HG03108 (cell line): ENCODE measurements around the gene GJC3.
"Not testable (repeated sequence)": the region's sequence is repeated elsewhere in the genome, so short reads cannot be mapped to it uniquely, and the experiment has no call there.

ENCODE experiments used
- ATAC-seq: cut with Tn5 transposase; IDR thresholded peaks from one replicate; pipeline ENCODE4 v1.9.1; 2021; ENCODE audit warnings: moderate library complexity; ENCODE audit not compliant: unreplicated experiment

GJC3 gene

GRCh38 chr7:99928994-99929729, at the start of gene GJC3:
TSS of gene GJC3 (minus strand) at chr7:99929620. CDS start at chr7:99929620, 0 bp downstream.
- no peak for ATAC-seq

GRCh38 chr7:99976626-99977025, 47.2 kb upstream of the GJC3 start:
- ATAC-seq = no peak

- no peak for ATAC-seq
These were observed 46.5 kb upstream of the GJC3 start, which contains the start of gene AZGP1 for GRCh38 chr7:99975782-99976521. TSS of gene AZGP1 (minus strand) at chr7:99976031. CDS start at chr7:99976020, 11 bp downstream.

- no peak for ATAC-seq
These were observed 45.3 kb upstream of the GJC3 start for GRCh38 chr7:99974681-99975080.

GRCh38 chr7:99973817-99974216, 44.4 kb upstream of the GJC3 start:
- ATAC-seq = not testable (repeated sequence)

- no peak for ATAC-seq
These were observed 41.8 kb upstream of the GJC3 start for GRCh38 chr7:99971242-99971641.

GRCh38 chr7:99969813-99970212, 40.4 kb upstream of the GJC3 start:
- not testable (repeated sequence) for ATAC-seq

- no peak for ATAC-seq
These were observed 39.9 kb upstream of the GJC3 start for GRCh38 chr7:99969298-99969697.

GRCh38 chr7:99958564-99959227, 29.3 kb upstream of the GJC3 start:
- ATAC-seq = no peak

GRCh38 chr7:99955247-99955646, 25.8 kb upstream of the GJC3 start:
- ATAC-seq = no peak

- not testable (repeated sequence) for ATAC-seq
These were observed 25.2 kb upstream of the GJC3 start for GRCh38 chr7:99954643-99955042.

GRCh38 chr7:99953649-99954048, 24.2 kb upstream of the GJC3 start:
- no peak for ATAC-seq

GRCh38 chr7:99952649-99953048, 23.2 kb upstream of the GJC3 start:
- ATAC-seq = not testable (repeated sequence)

- ATAC-seq = not testable (repeated sequence)
These were observed 21.4 kb upstream of the GJC3 start for GRCh38 chr7:99950819-99951218.

GRCh38 chr7:99949645-99950228, 20.3 kb upstream of the GJC3 start:
- no peak for ATAC-seq

GRCh38 chr7:99947608-99948007, 18.2 kb upstream of the GJC3 start:
- no peak for ATAC-seq

- no peak for ATAC-seq
These were observed 15.2 kb upstream of the GJC3 start for GRCh38 chr7:99944497-99945070.

- no peak for ATAC-seq
These were observed 14.4 kb upstream of the GJC3 start for GRCh38 chr7:99943641-99944496.

GRCh38 chr7:99938296-99938695, 8.9 kb upstream of the GJC3 start:
- no peak for ATAC-seq

- ATAC-seq = not testable (repeated sequence)
These were observed 5.6 kb upstream of the GJC3 start for GRCh38 chr7:99935009-99935408.
